Fibroblast of peridontal ligament (primary cell): Measurements from ENCODE around the gene SAAL1.
"Not testable (repeated sequence)": the region's sequence is repeated elsewhere in the genome, so short reads cannot be mapped to it uniquely, and the experiment has no call there.

Source experiments
- DNase-seq: peaks from one replicate; pipeline ENCODE4 v3.0.0-alpha.2; 2010; ENCODE audit errors: extremely low read depth

SAAL1 gene

GRCh38 chr11:18105802-18106574, at the start of gene SAAL1:
Gene SAAL1 (minus strand): TSS chr11:18106082. CDS start chr11:18106041, 41 bp downstream.
- DNase-seq = peak; percentile 71

GRCh38 chr11:18151581-18151980, 45.7 kb upstream of the SAAL1 start:
- no peak for DNase-seq

GRCh38 chr11:18145837-18146236, 40.0 kb upstream of the SAAL1 start:
- DNase-seq = no peak

GRCh38 chr11:18145025-18145424, 39.1 kb upstream of the SAAL1 start:
- DNase-seq = peak; percentile 7

GRCh38 chr11:18144243-18144642, 38.4 kb upstream of the SAAL1 start:
- DNase-seq = no peak

GRCh38 chr11:18140145-18140544, 34.3 kb upstream of the SAAL1 start:
- no peak for DNase-seq

- DNase-seq = no peak
Observed at GRCh38 chr11:18137186-18137800, 31.4 kb upstream of the SAAL1 start.

- DNase-seq = no peak
Observed at GRCh38 chr11:18135308-18135707, 29.4 kb upstream of the SAAL1 start.

GRCh38 chr11:18132341-18132740, 26.5 kb upstream of the SAAL1 start, which contains the start of gene MRGPRX3:
Gene MRGPRX3 (plus strand): TSS chr11:18132571. CDS start chr11:18137203, 4,632 bp downstream.
- DNase-seq = no peak

GRCh38 chr11:18131115-18131514, 25.2 kb upstream of the SAAL1 start:
- DNase-seq = not testable (repeated sequence)

GRCh38 chr11:18121331-18121828, 15.5 kb upstream of the SAAL1 start:
- DNase-seq = not testable (repeated sequence)

- peak; percentile 51 for DNase-seq
Observed at GRCh38 chr11:18115360-18116127, 9.7 kb upstream of the SAAL1 start.

GRCh38 chr11:18111005-18111404, 5.1 kb upstream of the SAAL1 start:
- no peak for DNase-seq

GRCh38 chr11:18108254-18108653, 2.4 kb upstream of the SAAL1 start:
- no peak for DNase-seq

GRCh38 chr11:18106688-18107087, 806 bp upstream of the SAAL1 start:
- DNase-seq = no peak

- DNase-seq = no peak
Observed at GRCh38 chr11:18105086-18105801, 638 bp downstream of the SAAL1 start.

GRCh38 chr11:18100926-18101656, 4.8 kb downstream of the SAAL1 start:
- no peak for DNase-seq

- no peak for DNase-seq
Observed at GRCh38 chr11:18093959-18094358, 11.9 kb downstream of the SAAL1 start.

GRCh38 chr11:18091731-18092130, 14.2 kb downstream of the SAAL1 start:
- peak; percentile 29 for DNase-seq

- DNase-seq = no peak
Observed at GRCh38 chr11:18088966-18089365, 16.9 kb downstream of the SAAL1 start.

GRCh38 chr11:18088366-18088765, 17.5 kb downstream of the SAAL1 start:
- DNase-seq = peak; percentile 16
